ENCODE measurements around the gene BRAT1.

Gene BRAT1

DNA sequence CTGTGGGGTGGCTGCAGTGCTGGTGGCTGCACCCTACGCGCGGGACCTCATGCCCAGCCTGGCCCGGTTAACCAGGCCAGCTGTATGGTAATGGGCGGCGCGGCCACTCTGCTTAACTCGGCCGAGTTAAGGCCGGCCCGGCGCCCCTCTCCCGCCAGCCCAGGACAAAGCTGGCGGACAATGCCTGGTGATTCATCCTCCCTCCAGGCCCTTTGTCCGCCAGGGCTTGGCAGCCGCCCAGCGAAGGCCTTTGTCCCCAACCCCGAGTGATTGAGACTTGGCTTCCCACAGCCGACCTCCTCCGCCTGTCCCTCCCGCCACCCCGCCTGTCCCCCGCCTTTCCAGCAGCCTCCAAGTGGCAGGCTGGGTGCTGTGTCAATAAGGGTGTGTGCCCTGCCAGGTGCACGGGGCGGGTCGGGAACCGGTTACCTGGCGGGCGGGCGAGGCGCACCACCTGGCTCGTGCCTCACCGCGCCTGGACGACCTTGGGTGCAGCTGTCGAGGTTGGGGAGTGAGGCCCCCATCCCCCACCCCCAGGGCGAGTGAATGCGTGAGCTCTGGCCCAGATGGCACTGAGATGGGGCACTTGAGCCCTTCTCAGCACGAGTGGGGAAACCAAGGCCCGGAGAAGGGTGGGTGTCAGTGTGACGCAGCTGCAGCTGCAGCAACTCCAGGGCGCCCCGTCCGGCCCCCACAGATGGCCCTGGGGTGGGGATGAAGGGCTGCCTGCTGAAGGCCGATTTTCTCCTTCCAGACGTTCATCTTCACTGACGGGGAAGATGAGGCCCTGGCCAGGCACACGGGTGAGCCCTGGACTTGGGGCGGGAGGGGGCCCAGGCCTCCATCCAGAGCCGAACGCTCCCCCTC, 31.1 kb downstream of the BRAT1 start:
- TF ChIP-seq EZH2 (IDR thresholded peaks at IDR 0.05; ENCODE audit: borderline replicate concordance, low read length), result no peak
- TF ChIP-seq, protein P1, sequence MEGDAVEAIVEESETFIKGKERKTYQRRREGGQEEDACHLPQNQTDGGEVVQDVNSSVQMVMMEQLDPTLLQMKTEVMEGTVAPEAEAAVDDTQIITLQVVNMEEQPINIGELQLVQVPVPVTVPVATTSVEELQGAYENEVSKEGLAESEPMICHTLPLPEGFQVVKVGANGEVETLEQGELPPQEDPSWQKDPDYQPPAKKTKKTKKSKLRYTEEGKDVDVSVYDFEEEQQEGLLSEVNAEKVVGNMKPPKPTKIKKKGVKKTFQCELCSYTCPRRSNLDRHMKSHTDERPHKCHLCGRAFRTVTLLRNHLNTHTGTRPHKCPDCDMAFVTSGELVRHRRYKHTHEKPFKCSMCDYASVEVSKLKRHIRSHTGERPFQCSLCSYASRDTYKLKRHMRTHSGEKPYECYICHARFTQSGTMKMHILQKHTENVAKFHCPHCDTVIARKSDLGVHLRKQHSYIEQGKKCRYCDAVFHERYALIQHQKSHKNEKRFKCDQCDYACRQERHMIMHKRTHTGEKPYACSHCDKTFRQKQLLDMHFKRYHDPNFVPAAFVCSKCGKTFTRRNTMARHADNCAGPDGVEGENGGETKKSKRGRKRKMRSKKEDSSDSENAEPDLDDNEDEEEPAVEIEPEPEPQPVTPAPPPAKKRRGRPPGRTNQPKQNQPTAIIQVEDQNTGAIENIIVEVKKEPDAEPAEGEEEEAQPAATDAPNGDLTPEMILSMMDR (IDR thresholded peaks at IDR 0.05; ENCODE audit: low read length), result no peak
- H2AFZ ChIP-seq (ENCODE audit: low read length), result no peak overlapping the region
- H3K27ac ChIP-seq (ENCODE audit: low read depth, low read length, poor library complexity, severe bottlenecking), result no peak overlapping the region
- H3K9me2 ChIP-seq (ENCODE audit: low read depth, low read length), result no peaks in the 10 kb centered on the region
- peaks cover 27% of the 10 kb centered on the region for H3K27me3 ChIP-seq (ENCODE audit: insufficient read depth, low read length)
- no peaks in the 10 kb centered on the region for H3K79me2 ChIP-seq (ENCODE audit: insufficient read depth, low read length)
- H3K9me3 ChIP-seq (ENCODE audit: low read length), result no peaks in the 10 kb centered on the region
- peaks cover 1% of the 10 kb centered on the region for H3K4me1 ChIP-seq (ENCODE audit: insufficient read depth, low read length, severe bottlenecking)
- no peaks in the 10 kb centered on the region for H3F3A ChIP-seq (ENCODE audit: insufficient read depth, low read length)
- no peak overlapping the region for H3K9ac ChIP-seq (ENCODE audit: low read length)
- no peak overlapping the region for H3K4me3 ChIP-seq (ENCODE audit: low read depth, low read length, poor library complexity, severe bottlenecking)
- no peaks in the 10 kb centered on the region for H3K36me3 ChIP-seq (ENCODE audit: insufficient read depth, low read length)
- no peak overlapping the region for H3K4me2 ChIP-seq (ENCODE audit: low read length)
- H4K20me1 ChIP-seq (ENCODE audit: insufficient read depth, low read length), result no peaks in the 10 kb centered on the region

DNA sequence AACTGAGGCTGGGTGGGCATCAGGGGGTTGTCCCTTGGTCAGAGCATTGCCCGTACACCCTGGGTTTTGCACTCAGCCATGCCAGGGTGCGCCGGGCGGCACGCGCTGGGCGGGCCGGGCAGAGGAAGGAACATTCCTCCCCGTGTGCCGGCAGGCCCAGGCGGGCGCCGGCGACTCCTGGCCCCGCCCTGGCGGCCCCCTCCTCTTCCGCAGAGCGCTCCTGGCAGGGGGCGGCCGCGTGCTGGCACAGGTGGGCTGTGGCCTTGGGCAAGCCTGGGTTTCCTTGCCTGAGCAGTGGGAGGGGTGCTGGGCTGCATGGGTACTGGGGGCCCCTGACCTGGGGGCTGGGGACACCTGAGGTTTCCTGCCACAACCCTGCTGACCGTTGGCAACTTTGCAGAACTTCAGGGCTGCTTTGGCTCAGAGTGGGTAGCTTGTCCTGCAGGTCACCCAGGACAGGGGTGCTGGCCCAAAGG, 31.8 kb downstream of the BRAT1 start:
- Histone ChIP-seq H2AFZ (ENCODE audit: low read length) (no peak overlapping the region), H3K9me2 (ENCODE audit: low read depth, low read length) (no peaks in the 10 kb centered on the region), H3K9me3 (ENCODE audit: low read length) (no peaks in the 10 kb centered on the region), H3K79me2 (ENCODE audit: insufficient read depth, low read length) (no peaks in the 10 kb centered on the region), H3K27me3 (ENCODE audit: insufficient read depth, low read length) (peaks cover 27% of the 10 kb centered on the region), H3F3A (ENCODE audit: insufficient read depth, low read length) (no peaks in the 10 kb centered on the region), H4K20me1 (ENCODE audit: insufficient read depth, low read length) (no peaks in the 10 kb centered on the region), H3K4me3 (ENCODE audit: low read depth, low read length, poor library complexity, severe bottlenecking) (no peak overlapping the region), H3K4me1 (ENCODE audit: insufficient read depth, low read length, severe bottlenecking) (peaks cover 8% of the 10 kb centered on the region), H3K9ac (ENCODE audit: low read length) (no peak overlapping the region), H3K27ac (ENCODE audit: low read depth, low read length, poor library complexity, severe bottlenecking) (no peak overlapping the region), H3K36me3 (ENCODE audit: insufficient read depth, low read length) (no peaks in the 10 kb centered on the region), H3K4me2 (ENCODE audit: low read length) (no peak overlapping the region)
- TF ChIP-seq, protein P1 (IDR thresholded peaks at IDR 0.05; ENCODE audit: low read length), result no peak
- TF ChIP-seq EZH2 (IDR thresholded peaks at IDR 0.05; ENCODE audit: borderline replicate concordance, low read length), result no peak

DNA sequence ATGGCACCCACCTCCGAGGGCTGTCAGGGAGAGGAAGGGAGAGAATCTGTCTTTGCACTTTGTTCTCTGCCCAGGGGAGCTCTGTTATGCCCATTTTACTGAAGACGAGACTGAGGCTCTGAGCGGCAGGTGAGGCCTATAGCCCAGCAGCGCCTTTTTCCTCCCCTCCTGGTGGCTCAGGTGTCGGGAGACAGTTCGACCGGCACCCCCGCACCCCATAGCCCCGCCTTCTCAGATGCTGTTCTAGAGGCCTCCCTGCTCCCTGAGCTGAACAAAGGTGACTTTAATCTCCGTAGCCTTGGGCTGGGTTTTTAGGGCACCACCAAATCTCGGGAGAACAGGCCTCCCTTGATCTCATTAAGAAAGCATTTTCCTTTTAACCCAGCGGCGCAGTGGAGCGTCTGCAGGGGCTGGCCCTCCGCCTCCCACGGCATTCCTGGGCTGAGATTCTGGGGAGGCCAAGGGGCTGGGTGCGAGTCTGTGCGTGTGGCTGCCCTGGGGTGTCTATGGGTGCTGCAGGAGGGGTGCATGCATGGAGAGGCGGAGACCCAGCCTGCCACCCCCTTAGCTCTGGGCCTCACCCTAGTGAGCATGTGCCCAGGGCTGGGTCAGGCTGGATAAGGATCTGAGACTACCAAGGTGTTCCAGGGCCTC, 32.4 kb downstream of the BRAT1 start:
- H3K4me3 ChIP-seq (ENCODE audit: low read depth, low read length, poor library complexity, severe bottlenecking), result no peak overlapping the region

More for the DNA sequence above, 32.4 kb downstream of the BRAT1 start:
- TF ChIP-seq EZH2 (IDR thresholded peaks at IDR 0.05; ENCODE audit: borderline replicate concordance, low read length), result no peak
- TF ChIP-seq, protein P1 (IDR thresholded peaks at IDR 0.05; ENCODE audit: low read length), result no peak
- H3F3A ChIP-seq (ENCODE audit: insufficient read depth, low read length), result no peaks in the 10 kb centered on the region
- peaks cover 27% of the 10 kb centered on the region for H3K27me3 ChIP-seq (ENCODE audit: insufficient read depth, low read length)
- H3K9me2 ChIP-seq (ENCODE audit: low read depth, low read length), result no peaks in the 10 kb centered on the region
- no peaks in the 10 kb centered on the region for H3K36me3 ChIP-seq (ENCODE audit: insufficient read depth, low read length)
- no peaks in the 10 kb centered on the region for H4K20me1 ChIP-seq (ENCODE audit: insufficient read depth, low read length)
- no peak overlapping the region for H2AFZ ChIP-seq (ENCODE audit: low read length)
- H3K79me2 ChIP-seq (ENCODE audit: insufficient read depth, low read length), result no peaks in the 10 kb centered on the region
- no peak overlapping the region for H3K4me2 ChIP-seq (ENCODE audit: low read length)
- no peaks in the 10 kb centered on the region for H3K9me3 ChIP-seq (ENCODE audit: low read length)
- H3K4me1 ChIP-seq (ENCODE audit: insufficient read depth, low read length, severe bottlenecking), result peaks cover 11% of the 10 kb centered on the region
- no peak overlapping the region for H3K27ac ChIP-seq (ENCODE audit: low read depth, low read length, poor library complexity, severe bottlenecking)
- no peak overlapping the region for H3K9ac ChIP-seq (ENCODE audit: low read length)
